Measurements from ENCODE around the gene VWA5B1. TPM values are rescaled to one million over a fixed set of nuclear protein-coding genes. Genes with fewer than 3 reads are reported as not detected.

Gene VWA5B1
- total RNA-seq, 1 donor = not detected

GRCh38 chr1:20372676-20373075, 82.0 kb downstream of the VWA5B1 start:
- Histone ChIP-seq H3K27me3 (ENCODE audit: insufficient read depth, low read length) (peaks cover 36% of the 10 kb centered on the region), H3K36me3 (ENCODE audit: insufficient read depth, low read length) (no peaks in the 10 kb centered on the region), H2AFZ (ENCODE audit: low read length) (no peak overlapping the region), H4K20me1 (ENCODE audit: insufficient read depth, low read length) (peaks cover 5% of the 10 kb centered on the region), H3K9me3 (ENCODE audit: low read depth, low read length) (no peaks in the 10 kb centered on the region), H3K4me1 (ENCODE audit: insufficient read depth, low read length) (no peaks in the 10 kb centered on the region), H3K27ac (ENCODE audit: low read depth, low read length) (no peak overlapping the region), H3K4me2 (ENCODE audit: insufficient read depth, low read length) (no peak overlapping the region), H3K4me3 (ENCODE audit: insufficient read depth, low read length) (no peak overlapping the region), H3K79me2 (ENCODE audit: insufficient read depth, low read length) (no peaks in the 10 kb centered on the region)
- TF ChIP-seq CTCF (IDR thresholded peaks at IDR 0.05; ENCODE audit: extremely low read depth, low read depth, low read length) = no peak
- no peak for DNase-seq (ENCODE audit: insufficient read length, low spot score, missing footprints)

GRCh38 chr1:20373286-20373685, 82.6 kb downstream of the VWA5B1 start:
- Histone ChIP-seq H3K4me2 (ENCODE audit: insufficient read depth, low read length) (no peak overlapping the region), H3K4me3 (ENCODE audit: insufficient read depth, low read length) (no peak overlapping the region), H3K79me2 (ENCODE audit: insufficient read depth, low read length) (no peaks in the 10 kb centered on the region), H3K4me1 (ENCODE audit: insufficient read depth, low read length) (no peaks in the 10 kb centered on the region), H3K36me3 (ENCODE audit: insufficient read depth, low read length) (no peaks in the 10 kb centered on the region), H3K27me3 (ENCODE audit: insufficient read depth, low read length) (peaks cover 29% of the 10 kb centered on the region), H3K27ac (ENCODE audit: low read depth, low read length) (no peak overlapping the region), H3K9me3 (ENCODE audit: low read depth, low read length) (no peaks in the 10 kb centered on the region), H2AFZ (ENCODE audit: low read length) (no peak overlapping the region), H4K20me1 (ENCODE audit: insufficient read depth, low read length) (peaks cover 5% of the 10 kb centered on the region)
- TF ChIP-seq CTCF (IDR thresholded peaks at IDR 0.05; ENCODE audit: extremely low read depth, low read depth, low read length) = no peak
- DNase-seq (ENCODE audit: insufficient read length, low spot score, missing footprints) = peak; percentile 14

- DNase-seq (ENCODE audit: insufficient read length, low spot score, missing footprints) = no peak
- no peak overlapping the region for H2AFZ ChIP-seq (ENCODE audit: low read length)
Measured at GRCh38 chr1:20373764-20374163, 83.1 kb downstream of the VWA5B1 start.

GRCh38 chr1:20375563-20375962, 84.9 kb downstream of the VWA5B1 start:
- H3K27ac ChIP-seq (ENCODE audit: low read depth, low read length) = no peak overlapping the region
- H3K36me3 ChIP-seq (ENCODE audit: insufficient read depth, low read length) = no peaks in the 10 kb centered on the region
- DNase-seq (ENCODE audit: insufficient read length, low spot score, missing footprints) = peak; percentile 19
- H2AFZ ChIP-seq (ENCODE audit: low read length) = no peak overlapping the region
- no peak overlapping the region for H3K4me3 ChIP-seq (ENCODE audit: insufficient read depth, low read length)
- no peaks in the 10 kb centered on the region for H3K79me2 ChIP-seq (ENCODE audit: insufficient read depth, low read length)
- H3K27me3 ChIP-seq (ENCODE audit: insufficient read depth, low read length) = peaks cover 9% of the 10 kb centered on the region
- H3K9me3 ChIP-seq (ENCODE audit: low read depth, low read length) = no peaks in the 10 kb centered on the region
- peaks cover 5% of the 10 kb centered on the region for H3K4me1 ChIP-seq (ENCODE audit: insufficient read depth, low read length)
- no peak overlapping the region for H3K4me2 ChIP-seq (ENCODE audit: insufficient read depth, low read length)
- no peak for TF ChIP-seq CTCF (IDR thresholded peaks at IDR 0.05; ENCODE audit: extremely low read depth, low read depth, low read length)
- peaks cover 4% of the 10 kb centered on the region for H4K20me1 ChIP-seq (ENCODE audit: insufficient read depth, low read length)

More at GRCh38 chr1:20373764-20374163, 83.1 kb downstream of the VWA5B1 start:
- Histone ChIP-seq H3K36me3 (ENCODE audit: insufficient read depth, low read length) (no peaks in the 10 kb centered on the region), H3K4me1 (ENCODE audit: insufficient read depth, low read length) (no peaks in the 10 kb centered on the region), H3K9me3 (ENCODE audit: low read depth, low read length) (no peaks in the 10 kb centered on the region), H4K20me1 (ENCODE audit: insufficient read depth, low read length) (peaks cover 5% of the 10 kb centered on the region), H3K4me2 (ENCODE audit: insufficient read depth, low read length) (no peak overlapping the region), H3K4me3 (ENCODE audit: insufficient read depth, low read length) (no peak overlapping the region), H3K27me3 (ENCODE audit: insufficient read depth, low read length) (peaks cover 25% of the 10 kb centered on the region), H3K79me2 (ENCODE audit: insufficient read depth, low read length) (no peaks in the 10 kb centered on the region), H3K27ac (ENCODE audit: low read depth, low read length) (no peak overlapping the region)
- no peak for TF ChIP-seq CTCF (IDR thresholded peaks at IDR 0.05; ENCODE audit: extremely low read depth, low read depth, low read length)

Measured in osteoblast (primary cell).